Testis (tissue), 2 donors: Measurements from ENCODE around the gene ANKS1B.

Source experiments
- POLR2A ChIP-seq: fragments of 450-650 bp; IDR thresholded peaks from one replicate; pipeline ENCODE4 v1.6.1; 2017; ENCODE audit warnings: antibody characterized with exemption, mild to moderate bottlenecking, moderate library complexity
- TF ChIP-seq, protein P1 (sequence below), 3 experiments: fragments of 450-650 bp in 2 of 3; fragments of 200-600 bp in 1 of 3; sonication (generic) in 1 of 3; IDR thresholded peaks; one replicate each; pipeline ENCODE4 v1.5.1; 2016 to 2019; ENCODE audit warnings: antibody characterized with exemption in 3 of 3, mild to moderate bottlenecking in 2 of 3, moderate library complexity in 1 of 3

DNA sequence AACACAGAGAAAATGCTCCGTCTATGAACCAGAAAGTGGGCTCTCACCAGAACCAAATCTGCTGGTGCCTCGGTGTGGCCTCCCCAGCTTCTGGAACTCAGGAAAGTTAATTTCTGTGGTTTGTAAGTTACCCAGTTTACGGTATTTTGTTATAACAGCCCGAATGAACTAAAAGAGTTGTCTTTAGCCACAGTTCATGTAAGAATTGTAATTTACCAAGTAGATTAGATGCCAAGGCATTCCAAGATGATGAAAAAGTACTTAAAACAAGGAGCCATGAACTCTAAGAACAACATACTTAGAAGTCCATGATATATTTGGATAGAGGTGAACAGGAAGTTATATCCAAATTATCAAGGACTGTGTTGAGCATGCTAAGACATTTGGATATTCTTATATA lies 597.1 kb downstream of the ANKS1B start:
- TF ChIP-seq, protein P1, sequence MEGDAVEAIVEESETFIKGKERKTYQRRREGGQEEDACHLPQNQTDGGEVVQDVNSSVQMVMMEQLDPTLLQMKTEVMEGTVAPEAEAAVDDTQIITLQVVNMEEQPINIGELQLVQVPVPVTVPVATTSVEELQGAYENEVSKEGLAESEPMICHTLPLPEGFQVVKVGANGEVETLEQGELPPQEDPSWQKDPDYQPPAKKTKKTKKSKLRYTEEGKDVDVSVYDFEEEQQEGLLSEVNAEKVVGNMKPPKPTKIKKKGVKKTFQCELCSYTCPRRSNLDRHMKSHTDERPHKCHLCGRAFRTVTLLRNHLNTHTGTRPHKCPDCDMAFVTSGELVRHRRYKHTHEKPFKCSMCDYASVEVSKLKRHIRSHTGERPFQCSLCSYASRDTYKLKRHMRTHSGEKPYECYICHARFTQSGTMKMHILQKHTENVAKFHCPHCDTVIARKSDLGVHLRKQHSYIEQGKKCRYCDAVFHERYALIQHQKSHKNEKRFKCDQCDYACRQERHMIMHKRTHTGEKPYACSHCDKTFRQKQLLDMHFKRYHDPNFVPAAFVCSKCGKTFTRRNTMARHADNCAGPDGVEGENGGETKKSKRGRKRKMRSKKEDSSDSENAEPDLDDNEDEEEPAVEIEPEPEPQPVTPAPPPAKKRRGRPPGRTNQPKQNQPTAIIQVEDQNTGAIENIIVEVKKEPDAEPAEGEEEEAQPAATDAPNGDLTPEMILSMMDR (IDR thresholded peaks at IDR 0.05), result no peak
- no peak for TF ChIP-seq POLR2A
